Calu3 (cell line): ENCODE data around the gene CHRM1. TPM values are rescaled to one million over a fixed set of nuclear protein-coding genes. Genes with fewer than 3 reads are reported as not detected.
"Not testable (repeated sequence)": the region's sequence is repeated elsewhere in the genome, so short reads cannot be mapped to it uniquely, and the experiment has no call there.

Experiments
- BruUV-seq: library from RNA; stranded (reverse); fragments of 400-500 nt; replicated peaks from 2 replicates; lab custom pipeline; 2021; lab: Mats Ljungman, UMichigan
- CTCF ChIA-PET: fragments of 300-600 bp; sonication (Branson Sonifier 250); formaldehyde crosslinking; loops from one replicate; lab custom pipeline; 2022; ENCODE audit warnings: antibody characterized with exemption; lab: Charles Lee
- DNase-seq: peaks from one replicate; pipeline ENCODE4 v3.0.0; 2022
- H3K27ac Mint-ChIP-seq: one replicate; pipeline ENCODE4 v1.8.0; 2022; ENCODE audit warnings: mixed read lengths; ENCODE audit not compliant: unreplicated experiment
- H3K27me3 Mint-ChIP-seq: one replicate; pipeline ENCODE4 v1.8.0; 2022; ENCODE audit warnings: mixed read lengths; ENCODE audit not compliant: unreplicated experiment
- H3K36me3 Mint-ChIP-seq: one replicate; pipeline ENCODE4 v1.8.0; 2022; ENCODE audit warnings: mild to moderate bottlenecking, moderate library complexity, mixed read lengths; ENCODE audit not compliant: insufficient read depth, unreplicated experiment
- H3K4me1 Mint-ChIP-seq: one replicate; pipeline ENCODE4 v1.8.0; 2022; ENCODE audit warnings: mild to moderate bottlenecking, low read depth, mixed read lengths; ENCODE audit not compliant: unreplicated experiment
- H3K4me3 Mint-ChIP-seq: one replicate; pipeline ENCODE4 v1.8.0; 2022; ENCODE audit warnings: mild to moderate bottlenecking, low read depth, moderate library complexity, mixed read lengths; ENCODE audit not compliant: unreplicated experiment
- H3K9me3 Mint-ChIP-seq: one replicate; pipeline ENCODE4 v1.8.0; 2022; ENCODE audit warnings: low read depth, mixed read lengths; ENCODE audit not compliant: unreplicated experiment
- CTCF ChIP-seq: fragments of 200-600 bp; IDR thresholded peaks from one replicate; pipeline ENCODE4 v1.8.0; 2022; ENCODE audit warnings: antibody characterized with exemption; ENCODE audit not compliant: unreplicated experiment
- intact Hi-C: fragments of 100-400 bp; cut with micrococcal nuclease; formaldehyde crosslinking; loops from one replicate; pipeline ENCODE4 v1.10.0; 2022; ENCODE audit not compliant: unreplicated experiment
- total RNA-seq: library from RNA; stranded (reverse); gene quantifications from 2 replicates; pipeline ENCODE4 v1.2.3, GENCODE V29; 2022

Gene CHRM1
- total RNA-seq, 1 experiment from 2014 or later = not detected

DNA sequence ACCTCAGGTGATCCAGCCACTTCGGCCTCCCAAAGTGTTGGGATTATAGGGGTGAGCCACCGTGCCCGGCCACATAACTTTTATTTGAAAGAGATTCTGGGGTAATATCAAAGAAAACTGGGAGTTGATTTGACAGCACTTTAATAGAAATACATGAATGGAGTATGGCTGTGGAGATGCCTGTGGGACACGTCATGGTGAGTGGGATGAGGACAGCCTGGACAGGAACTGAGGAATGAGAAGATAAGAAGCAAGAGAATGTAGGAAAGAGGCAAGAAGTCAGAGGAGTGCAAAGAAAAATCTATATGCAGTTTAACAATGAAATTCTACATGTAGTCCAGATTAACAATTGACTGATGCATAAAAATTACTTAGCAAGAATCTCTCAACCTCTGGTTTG, 32.6 kb upstream of the CHRM1 start:
- no peaks in the 10 kb centered on the region for H3K9me3 Mint-ChIP-seq
- no peak overlapping the region for H3K4me3 Mint-ChIP-seq
- no peak for TF ChIP-seq CTCF
- intact Hi-C loops = no loop called here
- H3K36me3 Mint-ChIP-seq = no peaks in the 10 kb centered on the region
- BruUV-seq = no TSS peak
- CTCF ChIA-PET = no interaction called here
- DNase-seq = no peak
- no peak overlapping the region for H3K27ac Mint-ChIP-seq
- no peaks in the 10 kb centered on the region for H3K4me1 Mint-ChIP-seq
- peaks cover 41% of the 10 kb centered on the region for H3K27me3 Mint-ChIP-seq

GRCh38 chr11:62948765-62949320, 27.7 kb upstream of the CHRM1 start:
- no peak overlapping the region for H3K27ac Mint-ChIP-seq
- BruUV-seq = no TSS peak
- TF ChIP-seq CTCF = no peak

DNA sequence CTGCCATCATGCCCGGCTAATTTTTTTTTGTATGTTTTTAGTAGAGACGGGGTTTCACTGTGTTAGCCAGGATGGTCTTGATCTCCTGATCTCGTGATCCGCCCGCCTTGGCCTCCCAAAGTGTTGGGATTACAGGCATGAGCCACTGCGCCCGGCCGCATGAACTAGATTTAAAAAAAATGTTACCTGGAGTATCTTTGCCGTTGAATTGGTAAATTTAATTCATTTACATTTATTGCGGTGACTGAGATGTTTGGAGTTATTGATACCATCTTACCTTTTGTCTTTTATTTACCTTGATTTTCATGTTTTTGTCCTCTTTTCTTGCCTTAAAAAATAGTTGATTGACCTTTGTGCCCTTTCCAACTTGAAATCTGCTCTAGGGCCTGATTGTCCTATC, 24.4 kb upstream of the CHRM1 start:
- intact Hi-C loops, H3K27ac Mint-ChIP-seq, DNase-seq, H3K4me1 Mint-ChIP-seq, H3K36me3 Mint-ChIP-seq, BruUV-seq, H3K9me3 Mint-ChIP-seq, CTCF ChIA-PET, H3K4me3 Mint-ChIP-seq: not testable (repeated sequence)
- H3K27me3 Mint-ChIP-seq = peaks cover 57% of the 10 kb centered on the region

More at GRCh38 chr11:62948765-62949320, 27.7 kb upstream of the CHRM1 start:
- Mint-ChIP-seq H3K27me3 (peaks cover 58% of the 10 kb centered on the region), H3K9me3 (no peaks in the 10 kb centered on the region), H3K4me1 (no peaks in the 10 kb centered on the region), H3K4me3 (no peak overlapping the region), H3K36me3 (no peaks in the 10 kb centered on the region)
- no peak for DNase-seq
- CTCF ChIA-PET = no interaction called here
- intact Hi-C loops = no loop called here

DNA sequence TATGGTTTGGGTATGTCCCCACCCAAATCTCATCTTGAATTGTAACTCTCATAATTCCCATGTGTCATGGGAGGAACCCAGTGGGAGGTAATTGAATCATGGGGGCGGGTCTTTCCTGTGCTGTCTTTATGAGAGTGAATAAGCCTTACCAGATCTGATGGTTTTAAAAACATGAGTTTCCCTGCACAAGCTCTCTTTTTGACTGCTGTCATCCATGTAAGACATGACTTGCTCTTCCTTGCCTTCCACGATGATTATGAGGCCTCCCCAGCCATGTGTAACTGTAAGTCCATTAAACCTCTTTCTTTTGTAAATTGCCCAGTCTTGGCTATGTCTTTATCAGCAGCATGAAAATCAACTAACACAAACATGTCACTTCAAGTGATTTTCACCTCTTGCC, 16.4 kb upstream of the CHRM1 start:
- H3K4me3 Mint-ChIP-seq, H3K4me1 Mint-ChIP-seq, DNase-seq, CTCF ChIA-PET, intact Hi-C loops, H3K9me3 Mint-ChIP-seq, H3K36me3 Mint-ChIP-seq, BruUV-seq, H3K27ac Mint-ChIP-seq: not testable (repeated sequence)
- H3K27me3 Mint-ChIP-seq = peaks cover 46% of the 10 kb centered on the region

DNA sequence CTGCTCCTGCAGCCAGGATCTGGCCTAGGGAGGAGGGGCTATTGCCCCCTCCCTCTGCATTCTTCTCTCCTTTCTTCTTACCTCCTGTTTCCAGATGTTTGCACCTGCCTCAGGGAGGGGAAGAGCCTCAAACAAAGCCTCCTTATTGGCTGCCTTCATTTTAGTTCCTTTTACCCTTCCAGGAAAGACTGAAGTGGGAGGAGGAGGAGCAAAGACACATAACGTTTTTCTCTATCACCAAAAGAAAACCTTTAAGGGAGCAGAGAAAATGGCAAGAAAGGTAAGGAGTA, 13.3 kb upstream of the CHRM1 start:
- DNase-seq = no peak
- Mint-ChIP-seq H3K36me3 (no peaks in the 10 kb centered on the region), H3K9me3 (no peaks in the 10 kb centered on the region), H3K27me3 (peaks cover 58% of the 10 kb centered on the region), H3K4me3 (no peak overlapping the region), H3K27ac (no peak overlapping the region), H3K4me1 (no peaks in the 10 kb centered on the region)
- TF ChIP-seq CTCF = no peak
- CTCF ChIA-PET = no interaction called here
- BruUV-seq = no TSS peak
- intact Hi-C loops = no loop called here
